Testis (tissue), 2 donors: Measurements from ENCODE around the gene SDCBP2.

ENCODE experiments used
- POLR2A ChIP-seq: fragments of 450-650 bp; IDR thresholded peaks from one replicate; pipeline ENCODE4 v1.6.1; 2017; ENCODE audit warnings: antibody characterized with exemption, mild to moderate bottlenecking, moderate library complexity
- TF ChIP-seq, protein P1 (sequence below), 3 experiments: fragments of 450-650 bp in 2 of 3; fragments of 200-600 bp in 1 of 3; sonication (generic) in 1 of 3; IDR thresholded peaks; one replicate each; pipeline ENCODE4 v1.5.1; 2016 to 2019; ENCODE audit warnings: antibody characterized with exemption in 3 of 3, mild to moderate bottlenecking in 2 of 3, moderate library complexity in 1 of 3

DNA sequence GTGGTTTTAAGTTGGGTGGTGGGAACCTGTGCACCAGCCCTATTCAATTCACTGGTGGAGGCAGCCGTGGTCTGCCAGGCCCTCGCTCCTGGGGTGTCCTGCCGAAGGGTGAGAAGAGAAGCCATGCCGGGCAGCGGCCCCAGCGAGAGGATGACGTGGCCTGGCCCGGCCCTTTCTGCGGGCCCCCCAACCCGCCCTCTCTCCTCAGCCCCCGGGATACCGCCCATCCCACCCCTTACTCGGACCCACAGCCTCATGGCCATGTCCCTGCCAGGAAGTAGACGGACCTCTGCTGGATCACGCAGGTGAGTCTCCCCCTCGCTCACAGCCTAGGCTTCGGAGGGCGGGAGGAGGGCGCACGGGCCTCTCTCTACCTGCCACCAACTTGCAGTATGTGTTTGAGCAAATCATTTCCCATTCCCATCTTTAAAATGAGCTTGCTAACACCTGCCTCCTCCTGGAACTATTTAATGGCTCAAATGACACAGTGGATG is 32.8 kb downstream of the SDCBP2 start:
- TF ChIP-seq, protein P1, sequence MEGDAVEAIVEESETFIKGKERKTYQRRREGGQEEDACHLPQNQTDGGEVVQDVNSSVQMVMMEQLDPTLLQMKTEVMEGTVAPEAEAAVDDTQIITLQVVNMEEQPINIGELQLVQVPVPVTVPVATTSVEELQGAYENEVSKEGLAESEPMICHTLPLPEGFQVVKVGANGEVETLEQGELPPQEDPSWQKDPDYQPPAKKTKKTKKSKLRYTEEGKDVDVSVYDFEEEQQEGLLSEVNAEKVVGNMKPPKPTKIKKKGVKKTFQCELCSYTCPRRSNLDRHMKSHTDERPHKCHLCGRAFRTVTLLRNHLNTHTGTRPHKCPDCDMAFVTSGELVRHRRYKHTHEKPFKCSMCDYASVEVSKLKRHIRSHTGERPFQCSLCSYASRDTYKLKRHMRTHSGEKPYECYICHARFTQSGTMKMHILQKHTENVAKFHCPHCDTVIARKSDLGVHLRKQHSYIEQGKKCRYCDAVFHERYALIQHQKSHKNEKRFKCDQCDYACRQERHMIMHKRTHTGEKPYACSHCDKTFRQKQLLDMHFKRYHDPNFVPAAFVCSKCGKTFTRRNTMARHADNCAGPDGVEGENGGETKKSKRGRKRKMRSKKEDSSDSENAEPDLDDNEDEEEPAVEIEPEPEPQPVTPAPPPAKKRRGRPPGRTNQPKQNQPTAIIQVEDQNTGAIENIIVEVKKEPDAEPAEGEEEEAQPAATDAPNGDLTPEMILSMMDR (IDR thresholded peaks at IDR 0.05): no peak
- no peak for TF ChIP-seq POLR2A
